ENCODE results near the gene INPP5A. TPM values are rescaled to one million over a fixed set of nuclear protein-coding genes. Genes with fewer than 3 reads are reported as not detected.

INPP5A gene
- total and polyA plus RNA-seq, 7 donors: 15.1 to 48.8 (median 40.9) TPM

DNA sequence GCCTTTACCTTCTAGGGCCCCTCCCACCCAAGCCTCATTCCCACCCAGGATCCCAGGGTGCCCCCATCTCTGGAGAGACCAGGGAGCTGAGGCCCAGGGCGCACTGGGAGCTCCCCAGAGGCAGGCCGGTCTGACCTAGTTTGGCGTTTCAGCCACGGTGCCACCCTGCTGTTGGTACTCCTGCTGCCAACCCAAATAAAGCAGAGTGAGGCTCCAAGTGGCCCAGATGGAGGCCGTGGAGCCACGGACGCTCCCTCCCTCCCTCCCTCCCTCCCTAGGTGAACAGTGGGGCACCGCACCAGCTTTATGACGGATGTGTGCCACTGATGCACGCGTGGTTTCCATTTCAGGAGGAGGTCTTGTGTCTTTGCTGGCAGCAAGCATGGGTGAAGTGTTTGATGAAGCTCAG is 1.8 kb downstream of the INPP5A start:
- TF ChIP-seq, protein P1, sequence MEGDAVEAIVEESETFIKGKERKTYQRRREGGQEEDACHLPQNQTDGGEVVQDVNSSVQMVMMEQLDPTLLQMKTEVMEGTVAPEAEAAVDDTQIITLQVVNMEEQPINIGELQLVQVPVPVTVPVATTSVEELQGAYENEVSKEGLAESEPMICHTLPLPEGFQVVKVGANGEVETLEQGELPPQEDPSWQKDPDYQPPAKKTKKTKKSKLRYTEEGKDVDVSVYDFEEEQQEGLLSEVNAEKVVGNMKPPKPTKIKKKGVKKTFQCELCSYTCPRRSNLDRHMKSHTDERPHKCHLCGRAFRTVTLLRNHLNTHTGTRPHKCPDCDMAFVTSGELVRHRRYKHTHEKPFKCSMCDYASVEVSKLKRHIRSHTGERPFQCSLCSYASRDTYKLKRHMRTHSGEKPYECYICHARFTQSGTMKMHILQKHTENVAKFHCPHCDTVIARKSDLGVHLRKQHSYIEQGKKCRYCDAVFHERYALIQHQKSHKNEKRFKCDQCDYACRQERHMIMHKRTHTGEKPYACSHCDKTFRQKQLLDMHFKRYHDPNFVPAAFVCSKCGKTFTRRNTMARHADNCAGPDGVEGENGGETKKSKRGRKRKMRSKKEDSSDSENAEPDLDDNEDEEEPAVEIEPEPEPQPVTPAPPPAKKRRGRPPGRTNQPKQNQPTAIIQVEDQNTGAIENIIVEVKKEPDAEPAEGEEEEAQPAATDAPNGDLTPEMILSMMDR (IDR thresholded peaks at IDR 0.05): no peak
- H3K27ac ChIP-seq: peak overlapping the region; percentile 85
- H3K4me3 ChIP-seq: peak overlapping the region; percentile 81
- H3K27me3 ChIP-seq (ENCODE audit: insufficient read depth in 3 of 3, low read length in 2 of 3): no peaks in the 10 kb centered on the region
- WGBS, 3 donors: 8 to 29% (median 13%) methylated on average over 10 to 11 of the region's 11 CpGs
- DNase-seq (peak; percentile 41 to 81), ATAC-seq (peak in 3 of 4 donors; percentile 13 to 39 (median 35))
- H3K9me3 ChIP-seq: no peaks in the 10 kb centered on the region
- peaks cover 64% of the 10 kb centered on the region for H3K4me1 ChIP-seq
- H3K36me3 ChIP-seq (ENCODE audit: insufficient read depth in 1 of 2, low read depth in 1 of 2): no peaks in the 10 kb centered on the region
- intact Hi-C loops (cut with DNase I): loop anchor here in 1 of 2 donors (5.0 kb wide), 1 partner anchor 93 kb away; no protein-coding TSS in a partner anchor

DNA sequence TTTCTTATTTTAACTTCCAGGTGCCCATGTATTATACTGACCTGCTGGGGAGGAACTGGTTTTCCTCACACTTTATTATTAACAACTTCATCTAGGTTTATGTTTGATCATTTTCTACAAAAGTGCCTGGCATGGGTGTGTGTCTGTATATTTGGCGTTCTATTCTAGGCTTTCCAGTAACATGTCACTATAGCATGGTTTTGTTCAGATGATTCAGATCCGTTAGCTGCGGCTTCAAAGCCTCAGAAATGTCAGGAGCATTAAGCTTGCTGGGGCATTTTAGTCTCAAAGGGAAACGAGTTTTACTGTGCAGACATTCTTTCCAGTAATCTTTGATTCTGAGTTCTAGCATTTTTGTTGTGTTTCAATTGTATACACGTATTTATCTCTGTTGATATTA is 2.3 kb downstream of the INPP5A start:
- WGBS, 3 donors: 27 to 42% (median 32%) methylated on average over 5 of the region's 5 CpGs

DNA sequence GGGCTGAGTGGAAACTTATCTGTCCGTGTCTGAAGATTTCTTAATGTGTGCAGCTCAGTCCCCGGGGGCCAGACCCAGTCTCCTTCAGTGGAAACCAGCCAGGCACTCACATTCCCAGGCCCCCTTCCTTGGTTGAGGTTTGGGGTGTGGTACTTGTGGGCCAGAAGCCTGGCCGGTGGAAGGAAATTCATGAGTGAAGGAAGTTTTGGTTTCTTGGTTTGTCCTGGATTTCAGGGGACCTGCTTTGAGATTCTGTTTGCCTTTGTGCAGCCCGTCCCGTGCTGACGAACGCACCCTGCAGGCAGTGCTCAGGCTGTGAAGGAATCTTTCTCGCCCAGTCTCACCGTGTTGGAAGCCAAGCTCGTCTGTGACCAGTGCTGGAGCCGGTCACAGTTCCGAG is 2.9 kb downstream of the INPP5A start:
- peak; percentile 36 to 55 for DNase-seq

More for the DNA sequence above, 2.3 kb downstream of the INPP5A start:
- peaks cover 63% of the 10 kb centered on the region for H3K4me1 ChIP-seq
- peak overlapping the region; percentile 85 for H3K27ac ChIP-seq
- no peak for DNase-seq
- intact Hi-C loops (cut with DNase I): loop anchor here in 1 of 2 donors (5.0 kb wide), 2 partner anchors 37 to 92 kb away; no protein-coding TSS in a partner anchor
- no peaks in the 10 kb centered on the region for H3K36me3 ChIP-seq (ENCODE audit: insufficient read depth in 1 of 2, low read depth in 1 of 2)
- no peaks in the 10 kb centered on the region for H3K9me3 ChIP-seq
- ATAC-seq: no peak
- peak overlapping the region; percentile 81 for H3K4me3 ChIP-seq
- TF ChIP-seq, protein P1 (IDR thresholded peaks at IDR 0.05): no peak
- H3K27me3 ChIP-seq (ENCODE audit: insufficient read depth in 3 of 3, low read length in 2 of 3): no peaks in the 10 kb centered on the region

DNA sequence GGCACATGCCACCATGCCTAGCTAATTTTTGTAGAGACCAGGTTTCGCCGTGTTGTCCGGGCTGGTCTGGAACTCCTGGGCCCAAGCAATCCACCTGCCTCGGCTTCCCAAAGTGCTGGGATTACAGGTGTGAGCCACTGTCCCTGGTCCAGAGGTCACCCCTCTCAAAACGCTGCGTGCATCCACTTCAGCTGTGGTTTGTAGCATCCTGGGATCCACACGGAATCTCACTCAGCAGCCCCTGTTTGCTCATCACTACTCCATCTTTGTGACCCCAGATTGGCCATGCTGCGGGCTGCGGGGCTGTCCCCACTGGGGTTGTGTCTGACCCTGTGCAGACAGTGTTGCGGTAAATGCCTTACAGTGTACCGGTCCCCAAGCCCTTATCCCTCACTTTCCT is 3.5 kb downstream of the INPP5A start:
- ATAC-seq (no peak), DNase-seq (peak in 1 of 2 donors; percentile 32)
- WGBS, 3 donors: 92 to 95% (median 92%) methylated on average over 11 of the region's 11 CpGs
- intact Hi-C loops (cut with DNase I): loop anchor here in 1 of 2 donors (5.0 kb wide), 1 partner anchor 36 kb away; no protein-coding TSS in a partner anchor
- H3K36me3 ChIP-seq (ENCODE audit: insufficient read depth in 1 of 2, low read depth in 1 of 2): no peaks in the 10 kb centered on the region
- H3K4me3 ChIP-seq: no peak overlapping the region
- H3K9me3 ChIP-seq: no peaks in the 10 kb centered on the region
- H3K27me3 ChIP-seq (ENCODE audit: insufficient read depth in 3 of 3, low read length in 2 of 3): no peaks in the 10 kb centered on the region
- TF ChIP-seq, protein P1 (IDR thresholded peaks at IDR 0.05): no peak
- no peak overlapping the region for H3K27ac ChIP-seq
- H3K4me1 ChIP-seq: peaks cover 63% of the 10 kb centered on the region

More for the DNA sequence above, 2.9 kb downstream of the INPP5A start:
- peaks cover 63% of the 10 kb centered on the region for H3K4me1 ChIP-seq
- no peaks in the 10 kb centered on the region for H3K36me3 ChIP-seq (ENCODE audit: insufficient read depth in 1 of 2, low read depth in 1 of 2)
- no peak for ATAC-seq
- H3K4me3 ChIP-seq: peak overlapping the region; percentile 81
- WGBS, 3 donors: 44 to 56% (median 51%) methylated on average over 12 of the region's 12 CpGs
- no peaks in the 10 kb centered on the region for H3K27me3 ChIP-seq (ENCODE audit: insufficient read depth in 3 of 3, low read length in 2 of 3)
- peak overlapping the region; percentile 85 for H3K27ac ChIP-seq
- intact Hi-C loops (cut with DNase I): loop anchor here in 1 of 2 donors (5.0 kb wide), 1 partner anchor 37 kb away; no protein-coding TSS in a partner anchor
- TF ChIP-seq, protein P1 (IDR thresholded peaks at IDR 0.05): no peak
- no peaks in the 10 kb centered on the region for H3K9me3 ChIP-seq
